Left renal pelvis (tissue), 4 donors: ENCODE measurements around the gene ETDA. TPM values are rescaled to one million over a fixed set of nuclear protein-coding genes. Genes with fewer than 3 reads are reported as not detected.
"Not testable (repeated sequence)": the region's sequence is repeated elsewhere in the genome, so short reads cannot be mapped to it uniquely, and the experiment has no call there.

Experiments used
- DNase-seq, 4 donors: peaks; one replicate each; pipeline ENCODE4 v3.0.0-alpha.2; 2013; ENCODE audit warnings: low read depth in 4 of 4, low spot score in 3 of 4
- polyA plus RNA-seq, 4 donors: library from polyadenylated mRNA; unstranded; fragments of 120-200 nt; gene quantifications; one replicate each; pipeline ENCODE4 v1.2.1, GENCODE V29; 2013; ENCODE audit not compliant: insufficient read length in 4 of 4

Gene ETDA
- under 1 TPM in 1 of 4 donors, not detected in 3; 0.37 TPM for polyA plus RNA-seq

DNA sequence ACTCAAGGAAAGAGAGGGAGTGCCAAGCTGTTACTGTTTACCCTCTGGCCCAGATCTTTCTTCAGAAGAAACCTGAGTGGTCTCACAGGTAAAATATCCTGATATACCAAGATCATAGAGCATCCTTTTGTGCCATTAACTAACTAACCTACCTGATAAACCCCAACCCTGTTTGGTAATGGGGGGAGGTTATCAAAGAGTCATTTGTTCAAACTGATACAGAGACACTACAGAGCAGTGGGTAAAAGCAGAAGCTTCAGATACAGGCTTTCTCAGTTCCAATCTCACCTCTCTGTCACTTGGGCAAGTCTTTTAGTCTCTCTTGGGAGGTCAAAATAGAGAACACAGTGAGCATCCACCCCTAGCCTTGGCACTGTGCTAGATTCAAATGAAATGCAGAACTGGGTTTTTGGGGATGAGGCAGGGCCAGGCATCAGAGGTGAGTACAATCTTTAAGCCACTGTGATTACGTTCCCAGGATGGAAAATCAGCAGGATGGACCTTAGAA lies at the start of gene ETDA:
ETDA (plus strand) TSS at position 51 of the 508 bp plus-strand sequence. CDS start 1,216 bp downstream, outside the sequence.
- not testable (repeated sequence) for DNase-seq

DNA sequence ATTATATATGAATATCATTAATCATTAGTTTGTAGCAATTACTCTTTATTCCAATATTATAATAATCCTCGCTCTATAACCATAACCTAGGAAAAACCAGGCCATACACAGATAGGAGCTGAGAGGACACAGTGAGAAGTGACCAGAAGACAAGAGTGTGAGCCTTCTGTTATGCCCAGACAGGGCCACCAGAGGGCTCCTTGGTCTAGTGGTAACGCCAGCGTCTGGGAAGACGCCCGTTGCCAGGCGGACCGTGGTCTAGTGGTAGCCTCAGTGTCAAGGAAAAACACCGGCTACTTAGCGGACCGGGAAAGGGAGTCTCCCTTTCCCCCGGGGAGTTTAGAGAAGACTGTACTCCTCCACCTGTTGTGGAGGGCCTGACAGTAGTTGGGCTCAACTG lies 45.4 kb upstream of the ETDA start:
- DNase-seq = not testable (repeated sequence)

DNA sequence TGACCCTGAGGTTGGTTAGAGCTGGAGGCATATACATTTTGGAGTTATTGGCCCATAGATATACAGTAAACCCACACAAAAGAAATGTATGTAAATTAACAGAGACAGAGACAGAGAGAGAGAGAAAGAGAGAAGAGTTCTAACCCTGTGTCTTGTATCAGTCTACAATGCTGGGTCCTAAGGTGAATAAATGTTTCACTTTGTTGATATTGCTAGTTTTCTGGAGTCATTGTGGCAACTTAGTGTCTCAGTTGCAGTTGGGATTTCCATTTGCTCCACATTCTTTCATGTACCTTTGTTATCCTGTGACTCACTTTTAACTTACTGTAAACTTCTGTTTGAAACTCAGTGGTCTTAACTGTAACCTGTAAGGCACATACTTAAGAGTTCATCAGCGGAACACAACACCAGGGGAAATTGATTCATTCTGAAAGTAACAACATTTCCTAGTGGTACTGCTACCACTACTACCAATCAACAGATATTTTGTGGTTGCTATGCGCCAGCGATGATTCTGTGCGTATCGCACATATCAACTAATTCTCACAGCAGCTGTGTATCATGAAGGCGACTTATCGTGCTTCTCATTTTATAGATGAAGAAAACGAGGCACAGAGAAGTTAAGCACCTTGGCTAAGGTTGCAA lies 38.5 kb upstream of the ETDA start:
- no peak for DNase-seq

DNA sequence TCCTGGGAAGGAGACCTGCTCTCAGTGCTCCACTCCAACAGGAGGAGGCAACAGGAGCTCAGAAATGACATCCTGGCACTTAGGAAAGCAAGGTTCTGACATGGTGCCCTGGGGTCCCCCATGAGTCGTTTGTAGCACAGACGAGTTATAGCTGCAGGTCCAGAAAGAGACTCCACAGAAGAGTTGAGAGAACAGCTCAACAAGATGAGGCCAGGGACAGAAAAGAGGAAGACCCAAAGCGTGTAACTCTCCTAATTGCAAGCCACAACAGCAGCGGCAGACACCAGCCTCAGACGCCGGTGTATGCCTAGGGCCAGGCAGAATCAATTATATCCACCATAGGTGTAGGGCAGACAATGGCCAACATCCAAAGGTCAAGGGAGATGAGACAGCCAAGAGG lies 5.9 kb upstream of the ETDA start:
- DNase-seq = not testable (repeated sequence)

DNA sequence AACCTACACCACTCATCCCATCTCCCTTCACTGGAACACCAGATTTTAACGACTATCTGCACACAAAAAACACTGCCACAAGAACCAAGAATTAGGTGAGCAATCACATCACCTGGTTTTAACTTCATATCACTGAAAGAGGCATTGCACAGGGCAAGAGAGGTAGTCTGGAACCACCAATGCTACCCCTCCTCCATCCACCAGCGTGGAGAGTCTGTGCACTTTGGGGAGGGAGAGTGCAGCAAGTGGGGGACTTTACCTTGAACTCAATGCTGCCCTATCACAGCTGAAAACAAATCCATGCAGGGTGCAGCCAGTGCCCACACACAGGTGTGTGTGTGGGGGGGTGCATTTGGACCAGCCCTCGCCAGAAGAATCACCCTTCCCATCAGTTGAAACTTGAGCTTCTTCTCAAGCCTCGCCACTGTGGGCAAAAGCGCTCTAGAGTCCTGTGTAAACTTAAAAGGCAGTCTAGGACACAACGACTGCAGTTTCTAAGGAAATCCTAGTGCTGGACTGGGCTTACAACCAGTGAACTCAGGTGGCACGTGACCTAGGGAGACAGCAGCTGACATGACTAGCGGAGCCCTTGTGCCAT lies 4.3 kb downstream of the ETDA start:
- not testable (repeated sequence) for DNase-seq

DNA sequence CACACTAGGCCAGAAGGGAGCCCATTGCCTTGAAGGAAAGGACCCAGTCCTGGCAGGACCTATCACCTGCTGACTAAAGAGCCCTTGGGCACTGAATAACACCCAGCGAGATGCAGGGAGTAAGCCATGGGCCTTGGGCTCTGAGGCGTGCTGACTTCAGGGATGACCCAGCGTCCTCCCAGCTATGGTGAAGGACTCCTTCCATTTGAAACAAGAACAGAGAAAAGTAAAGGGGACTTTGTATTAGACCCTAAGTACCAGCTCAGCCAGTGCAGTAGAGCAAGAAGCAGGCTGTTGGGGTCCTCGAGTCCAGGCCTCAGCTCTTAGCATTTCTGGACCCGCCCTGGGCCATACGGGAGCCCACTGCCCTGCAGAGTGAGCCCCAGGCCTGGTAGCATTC lies 5.1 kb downstream of the ETDA start:
- no peak for DNase-seq

DNA sequence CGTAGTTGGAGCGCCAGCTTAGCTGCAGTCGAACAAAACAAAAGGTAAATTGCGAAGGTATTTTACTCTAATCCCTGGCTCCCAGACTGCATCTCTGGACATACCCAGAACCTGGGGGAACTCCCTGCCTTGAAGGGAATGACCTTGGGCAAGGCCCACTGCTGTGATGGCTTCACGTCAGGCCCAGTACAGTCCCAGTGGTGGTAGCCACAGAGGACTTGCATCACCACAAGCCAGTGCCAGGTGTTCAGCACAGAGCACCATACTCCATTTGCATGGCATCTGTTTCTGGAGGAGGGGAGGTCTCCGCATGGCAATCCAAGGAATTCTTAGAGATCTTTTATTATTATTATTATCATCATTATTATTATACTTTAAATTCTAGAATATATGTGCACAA lies 5.6 kb downstream of the ETDA start:
- no peak for DNase-seq

DNA sequence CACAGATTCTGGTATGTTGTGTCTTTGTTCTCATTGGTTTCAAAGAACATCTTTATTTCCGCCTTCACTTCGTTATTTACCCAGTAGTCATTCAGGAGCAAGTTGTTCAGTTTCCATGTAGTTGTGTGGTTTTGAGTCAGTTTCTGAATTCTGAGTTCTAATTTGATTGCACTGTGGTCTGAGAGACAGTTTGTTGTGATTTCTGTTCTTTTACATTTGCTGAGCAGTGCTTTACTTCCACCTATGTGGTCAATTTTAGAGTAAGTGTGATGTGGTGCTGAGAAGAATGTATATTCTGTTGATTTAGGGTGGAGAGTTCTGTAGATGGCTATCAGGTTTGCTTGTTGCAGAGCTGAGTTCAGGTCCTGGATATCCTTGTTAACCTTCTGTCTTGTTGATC lies 9.1 kb downstream of the ETDA start:
- not testable (repeated sequence) for DNase-seq

DNA sequence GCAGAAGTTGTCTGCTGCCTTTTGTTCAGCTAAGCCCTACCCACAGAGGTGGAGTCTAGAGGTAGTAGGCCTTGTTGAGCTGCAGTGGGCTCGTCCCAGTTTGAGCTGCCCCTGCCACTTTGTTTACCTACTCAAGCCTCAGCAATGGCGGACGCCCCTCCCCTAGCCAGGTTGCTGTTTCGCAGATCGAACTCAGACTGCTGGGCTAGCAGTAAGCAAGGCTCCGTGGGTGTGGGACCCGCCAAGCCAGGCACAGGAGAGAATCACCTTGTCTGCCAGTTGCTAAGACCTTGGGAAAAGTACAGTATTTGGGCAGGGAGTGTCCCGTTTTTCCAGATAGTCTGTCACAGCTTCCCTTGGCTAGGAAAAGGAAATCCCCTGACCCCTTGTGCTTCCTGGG lies 11.5 kb downstream of the ETDA start:
- DNase-seq = not testable (repeated sequence)

DNA sequence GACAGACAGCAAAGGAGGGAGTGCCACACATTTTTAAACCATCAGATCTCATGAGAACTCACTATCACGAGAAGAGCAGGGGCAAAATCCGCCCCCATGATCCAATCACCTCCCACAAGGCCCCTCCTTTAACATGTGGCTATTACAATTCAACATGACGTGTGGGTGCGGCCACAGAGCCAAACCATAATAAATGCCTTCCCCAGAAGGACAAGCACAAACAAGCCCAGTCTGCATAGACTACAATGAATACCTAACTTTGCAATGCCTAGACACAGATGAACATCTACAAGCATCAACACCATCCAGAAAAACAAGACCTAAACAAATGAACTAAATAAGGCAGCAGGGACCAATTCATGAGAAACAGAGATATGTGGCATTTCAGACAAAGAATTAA lies 12.3 kb downstream of the ETDA start:
- DNase-seq = no peak

DNA sequence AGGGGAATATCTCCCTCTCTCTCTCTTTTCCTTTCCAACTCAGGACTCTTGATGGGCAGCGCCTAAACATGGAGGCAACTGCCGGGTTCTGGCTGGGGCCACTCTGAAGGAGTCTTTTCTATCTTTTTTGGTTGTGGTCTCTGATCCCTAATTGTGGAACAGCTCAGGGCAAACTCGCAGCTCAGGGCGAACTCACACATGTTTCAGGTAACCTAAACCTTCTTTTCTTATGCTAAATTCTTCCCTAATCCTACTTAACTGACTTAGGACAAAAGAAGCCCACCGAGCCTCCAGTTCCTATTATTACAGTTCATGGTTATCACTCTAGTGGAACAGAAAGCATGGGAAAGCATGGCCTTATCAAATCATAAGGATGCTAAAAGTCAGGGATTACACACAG lies 21.3 kb downstream of the ETDA start:
- no peak for DNase-seq

DNA sequence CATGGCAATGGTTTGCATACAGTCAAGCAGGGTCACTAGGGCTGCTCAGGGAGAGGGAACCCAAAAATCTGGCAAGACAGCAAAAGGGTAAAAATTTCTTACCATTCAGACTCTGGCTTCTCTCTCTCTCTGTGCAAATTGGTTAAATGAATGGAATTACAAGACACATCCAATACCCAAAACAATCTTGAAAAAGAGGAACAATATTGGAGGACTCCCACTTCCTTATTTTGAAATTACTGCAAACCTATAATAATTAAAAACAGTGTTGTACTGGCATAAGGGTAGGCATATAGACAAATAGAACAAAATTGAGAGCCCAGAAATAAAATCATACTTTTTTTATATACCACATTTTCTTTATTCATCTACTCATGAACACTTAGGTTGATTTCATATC lies 24.1 kb downstream of the ETDA start:
- DNase-seq = no peak

DNA sequence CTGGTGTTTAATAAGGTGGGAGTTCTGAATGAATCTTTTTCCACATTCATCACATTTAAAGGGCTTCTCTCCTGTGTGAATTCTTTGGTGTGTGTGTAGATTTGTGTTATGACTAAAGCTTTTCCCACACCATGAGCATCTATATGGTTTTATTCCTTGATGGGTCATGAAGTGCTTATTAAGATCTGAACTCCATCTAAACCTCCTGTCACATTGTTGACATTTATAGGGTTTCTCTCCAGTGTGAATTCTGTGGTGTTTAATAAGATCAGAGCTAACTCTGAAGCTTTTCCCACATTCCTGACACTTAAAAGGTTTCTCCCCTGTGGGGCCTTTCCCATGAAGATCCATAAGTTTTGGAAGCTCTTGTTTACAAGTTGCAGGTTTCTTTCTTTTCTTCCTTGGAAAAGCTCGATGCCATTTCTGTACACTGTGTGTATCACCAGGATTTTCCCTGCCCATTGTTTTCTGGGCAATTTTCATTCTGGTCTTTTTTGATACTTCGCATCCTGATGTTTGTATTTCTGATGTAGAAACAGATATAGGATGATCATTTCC lies 35.5 kb downstream of the ETDA start:
- DNase-seq = no peak

DNA sequence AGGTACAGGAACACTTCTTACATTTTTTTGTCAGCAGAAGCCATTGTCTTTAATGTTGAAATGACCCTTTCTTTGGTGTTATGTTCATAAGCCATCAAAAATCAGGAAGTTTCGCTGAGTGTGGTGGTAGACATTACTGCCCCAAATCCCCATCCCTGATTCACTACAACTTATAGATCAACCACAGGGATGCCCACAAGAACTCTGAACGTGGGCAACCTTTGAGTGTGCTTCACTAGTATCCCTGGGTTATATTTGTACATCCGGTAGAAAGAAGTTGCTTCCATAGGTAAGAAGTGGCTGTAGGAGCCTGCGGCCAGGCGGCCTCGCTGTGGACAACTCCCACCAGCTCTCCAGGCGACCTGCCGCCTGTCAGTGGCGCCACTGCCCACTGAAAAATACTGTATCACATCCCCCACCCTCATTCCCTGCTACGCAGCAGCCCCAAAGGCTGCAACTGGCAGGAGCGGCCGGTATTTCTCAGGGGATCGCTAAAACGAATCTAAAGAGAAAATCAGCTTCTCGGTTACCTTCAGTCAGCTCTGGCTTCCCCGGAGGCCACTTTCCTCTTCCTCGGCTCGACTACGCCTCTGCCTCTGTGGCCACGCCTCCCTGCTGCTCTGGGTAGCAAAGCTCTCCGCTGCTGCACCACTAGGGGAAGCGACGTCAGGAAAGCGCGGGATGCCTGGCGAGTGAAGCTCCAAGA lies 43.5 kb downstream of the ETDA start:
- DNase-seq = peak in 3 of 4 donors; percentile 5 to 36 (median 14)

DNA sequence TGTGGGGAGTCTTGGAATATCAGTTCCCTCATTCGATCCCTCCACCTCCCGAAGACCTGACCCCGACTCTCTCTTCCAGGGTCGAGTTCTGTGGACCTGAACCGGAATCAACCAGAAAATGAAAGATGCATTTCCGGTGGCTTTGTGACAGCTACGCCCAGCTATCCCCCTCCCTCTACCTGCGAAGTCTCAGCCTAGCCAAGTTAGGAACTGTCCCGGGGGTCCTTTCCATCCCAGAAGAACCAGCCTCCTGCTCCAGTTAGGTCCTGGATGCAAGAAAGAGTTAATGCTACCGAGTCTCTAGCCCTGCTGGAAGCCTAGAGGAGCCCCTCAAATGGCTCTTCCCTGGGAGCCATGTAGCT lies 44.1 kb downstream of the ETDA start:
- no peak for DNase-seq

DNA sequence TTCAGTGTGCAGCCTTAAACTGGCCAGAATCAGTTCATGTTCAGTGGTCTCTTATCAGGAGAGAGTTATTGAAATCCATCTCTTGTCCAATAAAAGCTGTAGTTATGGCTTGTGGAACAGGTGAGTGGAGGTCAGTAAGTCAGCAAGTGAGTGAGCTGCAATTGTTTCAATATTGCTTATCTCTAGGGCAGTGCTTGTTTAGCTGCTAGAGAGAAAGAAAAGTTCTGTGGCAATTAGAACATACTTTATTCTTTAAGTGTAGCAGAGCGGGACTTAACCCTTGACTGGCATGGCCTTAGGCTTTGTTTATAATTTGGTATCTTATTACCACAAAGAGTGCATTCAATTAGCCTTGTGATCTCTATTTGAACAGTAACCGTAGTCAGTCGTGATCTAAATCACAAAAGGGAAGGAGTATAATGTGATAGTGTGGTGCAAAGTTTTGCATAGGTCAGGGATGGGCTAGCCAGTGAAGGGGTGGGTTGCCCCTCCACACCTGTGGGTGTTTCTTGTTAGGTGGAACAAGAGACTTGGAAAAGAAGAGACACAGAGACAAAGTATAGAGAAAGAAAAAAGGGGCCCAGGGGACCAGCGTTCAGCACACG lies 50.5 kb downstream of the ETDA start:
- no peak for DNase-seq

Other genes with a start within 250 kb of the ETDA start
- 10 to 100 TPM; 22.8 to 25.3 (median 25.0) TPM for gene RTL8B, start 229.5 kb upstream of the ETDA start, polyA plus RNA-seq
- 100 to 1,000 TPM; 165 to 248 (median 187) TPM for gene RTL8C, start 219.7 kb upstream of the ETDA start, polyA plus RNA-seq
- 10 to 100 TPM; 70.9 to 97.3 (median 80.0) TPM for gene RTL8A, start 199.9 kb upstream of the ETDA start, polyA plus RNA-seq
- 1 to 10 TPM; 4.0 to 8.0 (median 6.8) TPM for gene SMIM10L2B, start 153.3 kb upstream of the ETDA start, polyA plus RNA-seq
- not detected for gene ETDB, start 131.5 kb upstream of the ETDA start, polyA plus RNA-seq
- gene CT55, start 80.7 kb upstream of the ETDA start, polyA plus RNA-seq = under 1 TPM in 3 of 4 donors, not detected in 1; 0.19 to 0.46 (median 0.20) TPM
- gene ETDC, start 57.4 kb downstream of the ETDA start, polyA plus RNA-seq = not detected
- 10 to 100 TPM; 16.6 to 21.7 (median 20.6) TPM for gene ZNF75D, start 92.0 kb downstream of the ETDA start, polyA plus RNA-seq
- gene ZNF449, start 92.7 kb downstream of the ETDA start, polyA plus RNA-seq = 10 to 100 TPM; 12.2 to 18.0 (median 15.4) TPM
- 10 to 100 TPM in 1 of 4 donors, 1 to 10 TPM in 3; 3.3 to 10.3 (median 9.5) TPM for gene SMIM10L2A, start 169.9 kb downstream of the ETDA start, polyA plus RNA-seq